Naive B cell (primary cell): Measurements from ENCODE around the gene LRRC19. TPM values are rescaled to one million over a fixed set of nuclear protein-coding genes. Genes with fewer than 3 reads are reported as not detected.
A peak's percentile ranks its signal among the peaks of the same experiment; 100 is the strongest.

Experiments used
- ATAC-seq, 2 donors: fragments of 150-1000 bp; cut with Tn5 transposase; 2 replicates each; pipeline ENCODE4 v1.10.0; 2021; ENCODE audit warnings: low read depth in 2 of 2, mild to moderate bottlenecking in 2 of 2, moderate library complexity in 2 of 2
- DNase-seq: peaks from one replicate; pipeline ENCODE4 v3.0.0; 2022
- H3K27ac Mint-ChIP-seq, 6 donors: one replicate each; pipeline ENCODE4 v1.8.0; 2020 to 2022; ENCODE audit warnings: mild to moderate bottlenecking in 6 of 6, mixed read lengths in 6 of 6, moderate library complexity in 5 of 6, inconsistent platforms in 2 of 6
- H3K27me3 Mint-ChIP-seq, 3 donors: one replicate each; pipeline ENCODE4 v1.8.0; 2021 to 2022; ENCODE audit warnings: mixed read lengths in 3 of 3, mild to moderate bottlenecking in 1 of 3
- H3K36me3 Mint-ChIP-seq, 2 donors: one replicate each; pipeline ENCODE4 v1.8.0; 2020 to 2022; ENCODE audit warnings: mixed read lengths in 2 of 2, inconsistent platforms in 1 of 2, mild to moderate bottlenecking in 1 of 2
- H3K4me1 Mint-ChIP-seq, 3 donors: one replicate each; pipeline ENCODE4 v1.8.0; 2020 to 2022; ENCODE audit warnings: mixed read lengths in 3 of 3, inconsistent platforms in 1 of 3, mild to moderate bottlenecking in 1 of 3, moderate library complexity in 1 of 3
- H3K4me3 Mint-ChIP-seq, 8 donors: one replicate each; pipeline ENCODE4 v1.8.0; 2020 to 2022; ENCODE audit warnings: mild to moderate bottlenecking in 8 of 8, mixed read lengths in 8 of 8, moderate library complexity in 8 of 8, inconsistent platforms in 2 of 8
- H3K9me3 Mint-ChIP-seq, 7 donors: one replicate each; pipeline ENCODE4 v1.8.0; 2020 to 2022; ENCODE audit warnings: mixed read lengths in 7 of 7, mild to moderate bottlenecking in 5 of 7, inconsistent platforms in 2 of 7, moderate library complexity in 1 of 7
- polyA plus RNA-seq, 6 donors: library from polyadenylated mRNA; unstranded; fragments of 300-500 nt; fragmentation: Illumina TruSeq; gene quantifications; one replicate each; pipeline ENCODE4 v1.2.3, GENCODE V29; 2021; ENCODE audit warnings: low read depth in 6 of 6

Gene LRRC19
- polyA plus RNA-seq: under 1 TPM in 3 of 6 donors, not detected in 3; 0.27 to 0.44 (median 0.37) TPM

GRCh38 chr9:27005491-27005890 is at the start of gene LRRC19:
Gene LRRC19, minus strand, starts transcription at chr9:27005672. Its CDS starts 5,978 bp downstream, at chr9:26999694.
- H3K27me3 Mint-ChIP-seq: no peaks in the 10 kb centered on the region
- ATAC-seq: no peak
- peaks cover 0 to 9% (median 4%) of the 10 kb centered on the region in 7 donors for H3K9me3 Mint-ChIP-seq
- DNase-seq: no peak
- H3K27ac Mint-ChIP-seq: peak within 1 kb of the TSS in 1 of 6 donors; percentile 5
- peaks cover 0 to 3% (median 0%) of the 10 kb centered on the region in 3 donors for H3K4me1 Mint-ChIP-seq
- H3K36me3 Mint-ChIP-seq: peaks cover 18% of the 10 kb centered on the region in 2 donors
- no peak within 1 kb of the TSS for H3K4me3 Mint-ChIP-seq

DNA sequence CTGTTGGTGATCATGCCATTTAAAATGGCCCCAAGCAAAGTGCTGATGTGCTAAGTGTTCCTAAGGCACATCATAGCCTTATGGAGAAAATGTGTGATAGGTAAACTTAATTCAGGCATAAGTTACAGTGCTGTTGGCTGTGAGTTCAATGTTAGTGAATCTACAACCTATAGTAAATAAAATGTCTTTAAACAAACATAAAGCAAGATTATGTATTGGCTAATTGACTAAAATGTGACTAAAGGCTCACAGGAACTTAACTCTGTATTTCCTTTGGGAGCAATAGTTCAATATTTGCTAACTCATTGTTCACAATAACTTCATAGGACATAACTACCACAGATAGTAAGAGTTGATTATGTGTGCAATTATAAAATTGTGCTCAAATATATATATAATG is 49.4 kb upstream of the LRRC19 start:
- ATAC-seq (no peak), DNase-seq (no peak)
- Mint-ChIP-seq H3K9me3 (no peaks in the 10 kb centered on the region), H3K27me3 (no peaks in the 10 kb centered on the region), H3K36me3 (peaks cover 0 to 28% of the 10 kb centered on the region in 2 donors), H3K4me3 (no peak overlapping the region), H3K27ac (no peak overlapping the region), H3K4me1 (no peaks in the 10 kb centered on the region)

DNA sequence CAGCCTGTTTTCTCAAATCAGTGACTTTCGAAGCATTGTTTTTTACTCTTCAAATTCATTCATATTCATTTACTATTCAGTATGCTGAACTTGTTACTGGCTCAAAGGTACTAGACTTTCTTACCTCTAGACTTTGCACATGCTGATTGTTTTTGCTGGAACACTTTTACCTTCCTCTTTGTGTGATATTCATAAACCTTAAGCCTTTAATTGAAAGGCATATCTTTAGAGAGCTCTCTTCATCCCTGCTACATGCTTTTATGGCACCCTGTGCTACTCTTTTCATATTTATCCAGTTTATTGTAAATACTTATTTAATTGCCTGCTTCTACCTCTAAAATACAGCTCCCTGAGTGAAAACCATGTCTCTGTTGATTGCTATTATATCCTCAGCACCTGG is 48.7 kb upstream of the LRRC19 start:
- no peaks in the 10 kb centered on the region for H3K4me1 Mint-ChIP-seq

GRCh38 chr9:27053369-27054022 is 48.0 kb upstream of the LRRC19 start:
- ATAC-seq (no peak), DNase-seq (no peak)
- Mint-ChIP-seq H3K4me3 (no peak overlapping the region), H3K9me3 (no peaks in the 10 kb centered on the region), H3K4me1 (no peaks in the 10 kb centered on the region), H3K27me3 (no peaks in the 10 kb centered on the region), H3K27ac (no peak overlapping the region), H3K36me3 (peaks cover 11 to 19% of the 10 kb centered on the region in 2 donors)

More for the DNA sequence above, 48.7 kb upstream of the LRRC19 start:
- no peak for ATAC-seq
- no peak for DNase-seq
- Mint-ChIP-seq H3K27me3 (no peaks in the 10 kb centered on the region), H3K27ac (peak overlapping the region in 1 of 6 donors; percentile 15), H3K36me3 (peaks cover 4 to 23% of the 10 kb centered on the region in 2 donors), H3K4me3 (no peak overlapping the region), H3K9me3 (no peaks in the 10 kb centered on the region)

- ATAC-seq (no peak), DNase-seq (no peak)
- H3K4me3 Mint-ChIP-seq: no peak overlapping the region
- H3K4me1 Mint-ChIP-seq: no peaks in the 10 kb centered on the region
- H3K9me3 Mint-ChIP-seq: no peaks in the 10 kb centered on the region
- H3K36me3 Mint-ChIP-seq: peaks cover 15 to 17% of the 10 kb centered on the region in 2 donors
- H3K27ac Mint-ChIP-seq: no peak overlapping the region
- no peaks in the 10 kb centered on the region for H3K27me3 Mint-ChIP-seq
Measured at GRCh38 chr9:27047136-27047535, 41.7 kb upstream of the LRRC19 start.

- H3K4me3 Mint-ChIP-seq: no peak overlapping the region
- DNase-seq: no peak
- no peaks in the 10 kb centered on the region for H3K9me3 Mint-ChIP-seq
- ATAC-seq: no peak
- H3K27me3 Mint-ChIP-seq: no peaks in the 10 kb centered on the region
- no peak overlapping the region for H3K27ac Mint-ChIP-seq
- peaks cover 1 to 15% of the 10 kb centered on the region in 2 donors for H3K36me3 Mint-ChIP-seq
- no peaks in the 10 kb centered on the region for H3K4me1 Mint-ChIP-seq
Measured at GRCh38 chr9:27043176-27043575, 37.7 kb upstream of the LRRC19 start.

- H3K27ac Mint-ChIP-seq: no peak overlapping the region
- H3K9me3 Mint-ChIP-seq: no peaks in the 10 kb centered on the region
- H3K36me3 Mint-ChIP-seq: peaks cover 0 to 15% of the 10 kb centered on the region in 2 donors
- DNase-seq: no peak
- no peaks in the 10 kb centered on the region for H3K27me3 Mint-ChIP-seq
- H3K4me1 Mint-ChIP-seq: no peaks in the 10 kb centered on the region
- no peak overlapping the region for H3K4me3 Mint-ChIP-seq
- ATAC-seq: no peak
Measured at GRCh38 chr9:27042476-27042875, 37.0 kb upstream of the LRRC19 start.

DNA sequence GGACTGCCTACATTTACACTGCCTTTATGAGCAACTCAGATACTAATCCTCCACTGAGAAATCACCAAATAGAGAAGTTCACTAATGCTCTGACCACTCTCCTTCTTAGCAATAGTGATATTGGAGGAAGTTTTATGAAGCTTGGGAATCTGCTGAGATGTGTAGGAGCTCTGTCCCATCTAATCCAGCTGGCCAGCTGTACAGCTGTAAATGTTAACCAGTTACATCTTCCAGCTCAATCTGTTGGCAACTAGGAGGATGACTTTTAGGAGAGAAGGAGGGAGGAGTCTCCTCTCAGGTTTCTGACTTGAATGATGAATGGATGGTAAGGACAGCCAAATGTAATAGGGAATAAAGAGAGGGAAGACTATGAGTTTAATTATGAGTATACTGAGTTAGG is 36.3 kb upstream of the LRRC19 start:
- DNase-seq (no peak), ATAC-seq (no peak)
- H3K27me3 Mint-ChIP-seq: no peaks in the 10 kb centered on the region
- H3K36me3 Mint-ChIP-seq: peaks cover 0 to 15% of the 10 kb centered on the region in 2 donors
- H3K4me3 Mint-ChIP-seq: no peak overlapping the region
- no peaks in the 10 kb centered on the region for H3K9me3 Mint-ChIP-seq
- no peak overlapping the region for H3K27ac Mint-ChIP-seq
- H3K4me1 Mint-ChIP-seq: no peaks in the 10 kb centered on the region

- Mint-ChIP-seq H3K27ac (peak overlapping the region in 1 of 6 donors; percentile 70), H3K4me3 (no peak overlapping the region), H3K4me1 (no peaks in the 10 kb centered on the region)
Measured at GRCh38 chr9:27037499-27037898, 32.0 kb upstream of the LRRC19 start.

GRCh38 chr9:27033815-27034403 is 28.4 kb upstream of the LRRC19 start:
- H3K9me3 Mint-ChIP-seq: no peaks in the 10 kb centered on the region
- peaks cover 0 to 10% of the 10 kb centered on the region in 2 donors for H3K36me3 Mint-ChIP-seq
- no peak overlapping the region for H3K27ac Mint-ChIP-seq
- no peak overlapping the region for H3K4me3 Mint-ChIP-seq
- peak; percentile 30 to 51 for ATAC-seq
- no peaks in the 10 kb centered on the region for H3K27me3 Mint-ChIP-seq
- H3K4me1 Mint-ChIP-seq: no peaks in the 10 kb centered on the region
- DNase-seq: peak; percentile 25

More at GRCh38 chr9:27037499-27037898, 32.0 kb upstream of the LRRC19 start:
- DNase-seq (no peak), ATAC-seq (no peak)
- Mint-ChIP-seq H3K36me3 (peaks cover 0 to 9% of the 10 kb centered on the region in 2 donors), H3K27me3 (no peaks in the 10 kb centered on the region), H3K9me3 (no peaks in the 10 kb centered on the region)

DNA sequence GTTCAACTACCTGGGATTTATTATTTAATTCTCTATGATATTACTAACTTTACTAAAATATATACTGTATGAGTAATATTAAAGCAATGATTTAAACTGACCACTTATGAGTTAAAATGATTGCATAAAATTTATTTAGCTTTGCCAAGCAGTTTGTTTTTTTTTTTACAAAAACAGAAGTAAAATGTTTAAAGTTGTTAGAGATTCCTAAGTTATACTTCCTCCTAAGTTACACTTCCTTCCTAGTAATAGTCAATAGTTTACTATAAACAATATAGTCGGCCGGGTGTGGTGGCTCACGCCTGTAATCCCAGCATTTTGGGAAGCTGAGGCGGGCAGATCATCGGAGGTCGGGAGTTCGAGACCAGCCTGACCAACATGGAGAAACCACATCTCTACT is 23.7 kb upstream of the LRRC19 start:
- H3K9me3 Mint-ChIP-seq: peaks cover 0 to 4% (median 0%) of the 10 kb centered on the region in 7 donors
- no peak overlapping the region for H3K4me3 Mint-ChIP-seq
- DNase-seq: no peak
- H3K4me1 Mint-ChIP-seq: no peaks in the 10 kb centered on the region
- peaks cover 6 to 11% of the 10 kb centered on the region in 2 donors for H3K36me3 Mint-ChIP-seq
- H3K27me3 Mint-ChIP-seq: no peaks in the 10 kb centered on the region
- no peak for ATAC-seq
- no peak overlapping the region for H3K27ac Mint-ChIP-seq

GRCh38 chr9:27022920-27023319 is 17.4 kb upstream of the LRRC19 start:
- peaks cover 28 to 32% of the 10 kb centered on the region in 2 donors for H3K36me3 Mint-ChIP-seq
- H3K4me1 Mint-ChIP-seq: peaks cover 0 to 5% (median 0%) of the 10 kb centered on the region in 3 donors
- no peak overlapping the region for H3K27ac Mint-ChIP-seq
- peaks cover 0 to 4% (median 0%) of the 10 kb centered on the region in 7 donors for H3K9me3 Mint-ChIP-seq
- ATAC-seq (no peak), DNase-seq (no peak)
- no peaks in the 10 kb centered on the region for H3K27me3 Mint-ChIP-seq
- H3K4me3 Mint-ChIP-seq: no peak overlapping the region

DNA sequence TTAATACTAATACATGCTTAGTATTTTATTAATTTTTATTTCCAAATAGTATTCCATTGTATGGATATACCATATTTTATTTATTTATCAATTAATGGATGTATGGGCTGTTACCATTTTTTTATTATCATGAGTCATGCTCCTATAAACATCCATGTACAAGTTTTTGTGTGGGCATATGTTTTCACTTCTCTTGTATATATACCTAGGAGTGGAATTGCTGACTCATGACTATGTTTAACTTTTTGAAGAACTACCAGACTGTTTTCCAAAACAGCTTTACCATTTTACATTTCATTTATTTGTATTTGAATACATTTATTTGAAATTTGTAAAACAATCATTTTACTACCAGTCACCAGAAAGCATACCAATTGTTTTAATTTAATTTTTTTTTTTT is 14.1 kb upstream of the LRRC19 start:
- H3K36me3 Mint-ChIP-seq: peaks cover 27 to 43% of the 10 kb centered on the region in 2 donors
- no peak overlapping the region for H3K27ac Mint-ChIP-seq
- peaks cover 0 to 2% (median 0%) of the 10 kb centered on the region in 7 donors for H3K9me3 Mint-ChIP-seq
- no peaks in the 10 kb centered on the region for H3K27me3 Mint-ChIP-seq
- DNase-seq (no peak), ATAC-seq (no peak)
- H3K4me1 Mint-ChIP-seq: peaks cover 0 to 5% (median 0%) of the 10 kb centered on the region in 3 donors
- H3K4me3 Mint-ChIP-seq: no peak overlapping the region

- H3K27me3 Mint-ChIP-seq: no peaks in the 10 kb centered on the region
- H3K27ac Mint-ChIP-seq: peak overlapping the region in 1 of 6 donors; percentile 16
- peaks cover 0 to 3% (median 0%) of the 10 kb centered on the region in 3 donors for H3K4me1 Mint-ChIP-seq
Measured at GRCh38 chr9:27003426-27004077, 1.9 kb downstream of the LRRC19 start.

More at GRCh38 chr9:27003426-27004077, 1.9 kb downstream of the LRRC19 start:
- H3K36me3 Mint-ChIP-seq: peaks cover 18% of the 10 kb centered on the region in 2 donors
- H3K4me3 Mint-ChIP-seq: no peak overlapping the region
- ATAC-seq (no peak), DNase-seq (no peak)
- peaks cover 0 to 9% (median 4%) of the 10 kb centered on the region in 7 donors for H3K9me3 Mint-ChIP-seq
